Endothelial cell of umbilical vein (primary cell): ENCODE results near the gene OR13C3. TPM values are rescaled to one million over a fixed set of nuclear protein-coding genes. Genes with fewer than 3 reads are reported as not detected.

ENCODE experiments used
- BruUV-seq: library from RNA; stranded (reverse); fragments of 400-500 nt; replicated peaks from 2 replicates; lab custom pipeline; 2021; lab: Mats Ljungman, UMichigan
- CTCF ChIA-PET: fragments of 300-600, 350-600 bp; sonication (Branson Sonifier 250); formaldehyde crosslinking; loops from one replicate; lab custom pipeline; 2021; ENCODE audit warnings: antibody characterized with exemption, inconsistent platforms; lab: Charles Lee
- POLR2A ChIA-PET: fragments of 300-600, 350-600 bp; sonication (Branson Sonifier 250); formaldehyde crosslinking; loops from one replicate; lab custom pipeline; 2021; ENCODE audit warnings: antibody characterized with exemption, inconsistent platforms; lab: Charles Lee
- DNase-seq: peaks from one replicate; pipeline ENCODE4 v3.0.0-alpha.2; 2011; ENCODE audit warnings: low read depth, low spot score
- FAIRE-seq: peaks from 2 replicates; lab custom pipeline; 2011; peaks lifted over from hg19 to GRCh38; lab: Jason Lieb, UNC
- H2AFZ ChIP-seq: 2 replicates; pipeline ENCODE4 v1.6.0; 2012; ENCODE audit warnings: low read depth, low read length, control low read depth, inconsistent platforms
- H3K27ac ChIP-seq: 2 replicates; pipeline ENCODE4 v1.5.1; 2011; ENCODE audit warnings: low read depth, mild to moderate bottlenecking, control low read depth, low read length, moderate library complexity; ENCODE audit not compliant: insufficient read depth
- H3K27me3 ChIP-seq, 2 experiments: 2 replicates each; pipeline versions ENCODE4 v1.6.0 to v1.6.1; 2011; ENCODE audit warnings: low read length in 2 of 2, mixed read lengths in 1 of 2; ENCODE audit not compliant: control insufficient read depth in 2 of 2, insufficient read depth in 2 of 2
- H3K36me3 ChIP-seq, 2 experiments: 2 replicates in 1 of 2; 3 replicates in 1 of 2; pipeline ENCODE4 v1.5.1; 2011; ENCODE audit warnings: low read length in 2 of 2, mild to moderate bottlenecking in 1 of 2, moderate library complexity in 1 of 2; ENCODE audit not compliant: control insufficient read depth in 2 of 2, insufficient read depth in 2 of 2; ENCODE audit errors: extremely low read depth in 1 of 2
- H3K4me1 ChIP-seq: 3 replicates; pipeline ENCODE4 v1.5.1; 2011; ENCODE audit warnings: mild to moderate bottlenecking, low read length; ENCODE audit not compliant: control insufficient read depth, insufficient read depth; ENCODE audit errors: extremely low read depth
- H3K4me2 ChIP-seq: 2 replicates; pipeline ENCODE4 v1.6.1; 2011; ENCODE audit warnings: low read length, control low read depth, mixed read lengths; ENCODE audit not compliant: insufficient read depth
- H3K4me3 ChIP-seq, 3 experiments: fragments of 200-600 bp in 1 of 3; sonication (generic), shearing (Covaris generic) in 1 of 3; replicated peaks in 1 of 3; 2 replicates each; pipeline ENCODE4 v1.5.1; 2011 to 2016; ENCODE audit warnings: control low read depth in 3 of 3, low read length in 3 of 3, mild to moderate bottlenecking in 2 of 3, inconsistent platforms in 1 of 3, low read depth in 1 of 3, moderate library complexity in 1 of 3; ENCODE audit not compliant: insufficient read depth in 1 of 3
- H3K79me2 ChIP-seq: 2 replicates; pipeline ENCODE4 v1.6.0; 2012; ENCODE audit warnings: low read length, inconsistent platforms; ENCODE audit not compliant: control insufficient read depth, insufficient read depth
- H3K9ac ChIP-seq: replicated peaks from 2 replicates; pipeline ENCODE3; 2011; ENCODE audit warnings: low read length, control low read depth; ENCODE audit not compliant: insufficient read depth; ENCODE audit errors: extremely low read depth
- H3K9me1 ChIP-seq: replicated peaks from 3 replicates; pipeline ENCODE4 v1.6.0; 2011; ENCODE audit warnings: mild to moderate bottlenecking, low read length; ENCODE audit not compliant: control insufficient read depth, insufficient read depth; ENCODE audit errors: extremely low read depth
- H3K9me3 ChIP-seq: replicated peaks from 2 replicates; pipeline ENCODE4 v1.5.1; 2012; ENCODE audit warnings: low read length, inconsistent platforms; ENCODE audit not compliant: control insufficient read depth, insufficient read depth
- H4K20me1 ChIP-seq: replicated peaks from 2 replicates; pipeline ENCODE3; 2011; ENCODE audit warnings: mild to moderate bottlenecking, low read length; ENCODE audit not compliant: control insufficient read depth, insufficient read depth; ENCODE audit errors: extremely low read depth
- FOS ChIP-seq: IDR thresholded peaks from 2 replicates; pipeline ENCODE4 v1.6.1; 2011; ENCODE audit warnings: mild to moderate bottlenecking, low read length, moderate library complexity, borderline replicate concordance; ENCODE audit not compliant: insufficient read depth
- GATA2 ChIP-seq: IDR thresholded peaks from 2 replicates; pipeline ENCODE4 v1.7.0; 2011; ENCODE audit warnings: low read depth, mild to moderate bottlenecking, moderate library complexity, mixed read lengths, low read length; ENCODE audit not compliant: insufficient read length, insufficient read depth
- JUN ChIP-seq: IDR thresholded peaks from 2 replicates; pipeline ENCODE4 v1.6.1; 2011; ENCODE audit warnings: borderline replicate concordance, low read depth; ENCODE audit not compliant: insufficient read length, insufficient read depth
- POLR2AphosphoS5 ChIP-seq: IDR thresholded peaks from 2 replicates; pipeline ENCODE4 v1.6.1; 2012; ENCODE audit warnings: low read depth, mild to moderate bottlenecking, control low read depth, low read length, moderate library complexity; ENCODE audit not compliant: insufficient read depth
- dilution Hi-C: fragments of 300-500 bp; cut with MboI; formaldehyde crosslinking; loops from one replicate; pipeline ENCODE4 v1.15.0; 2019; ENCODE audit warnings: low sequenced_read_pairs; ENCODE audit not compliant: extremely low pct_ligation_motif_present
- intact Hi-C: fragments of 100-400 bp; cut with micrococcal nuclease; formaldehyde crosslinking; loops from one replicate; pipeline ENCODE4 v1.10.0; 2022
- polyA plus RNA-seq, 4 experiments: library from polyadenylated mRNA; depleted of rRNA in 3 of 4; stranded (reverse) in 3 of 4; unstranded in 1 of 4; fragments of >200 nt; gene quantifications; 2 replicates each; pipeline versions ENCODE4 v1.2.1 to v1.2.3, GENCODE V29; 2011 to 2012; ENCODE audit warnings: missing spikeins in 1 of 4
- total RNA-seq: library from RNA; stranded (reverse); gene quantifications from 2 replicates; pipeline ENCODE4 v1.2.3, GENCODE V29; 2021
- TF ChIP-seq, protein P1 (sequence below), 2 donors: IDR thresholded peaks; 1 replicate in 1 of 2; 2 replicates in 1 of 2; pipeline ENCODE4 v1.5.1; 2011; ENCODE audit warnings: low read length in 2 of 2, mild to moderate bottlenecking in 2 of 2, moderate library complexity in 2 of 2, control low read depth in 1 of 2, inconsistent platforms in 1 of 2, low read depth in 1 of 2; ENCODE audit not compliant: insufficient read depth in 1 of 2; ENCODE audit errors: extremely low read depth in 1 of 2
- TF ChIP-seq, protein P2 (sequence below): IDR thresholded peaks from 2 replicates; pipeline ENCODE4 v1.6.1; 2011; ENCODE audit not compliant: insufficient read depth, insufficient read length

Gene OR13C3
- total and polyA plus RNA-seq, 2 donors (not counting 3 experiments of a cell fraction or from before 2014, with no cell fraction given) = not detected

GRCh38 chr9:104555521-104555920, 18.9 kb upstream of the OR13C3 start:
- dilution Hi-C loops = no loop called here
- FAIRE-seq = no peak

DNA sequence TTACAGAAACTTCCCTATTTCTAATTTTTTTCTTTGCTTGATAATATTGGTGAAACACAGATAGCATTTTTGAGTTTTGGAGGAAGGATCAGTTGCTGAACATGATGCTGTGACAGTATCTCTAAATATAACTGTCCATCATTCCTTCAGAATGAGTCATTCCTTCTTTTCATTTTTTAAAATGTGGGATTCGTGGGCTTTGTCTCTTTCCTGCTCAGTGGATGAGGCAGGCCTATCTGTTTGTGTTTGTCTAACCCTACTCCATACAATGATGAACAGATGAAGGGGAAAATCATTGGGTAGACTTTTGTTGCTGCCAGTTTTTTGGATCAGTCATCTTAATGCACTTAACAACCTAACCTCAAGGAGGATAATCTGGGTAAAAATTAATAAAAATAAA, 16.6 kb upstream of the OR13C3 start:
- FAIRE-seq = no peak
- no peak overlapping the region for H2AFZ ChIP-seq
- dilution Hi-C loops (no loop called here), intact Hi-C loops (no loop called here)
- no peaks in the 10 kb centered on the region for H3K9me1 ChIP-seq
- H3K4me3 ChIP-seq = no peak overlapping the region
- TF ChIP-seq, protein P1, sequence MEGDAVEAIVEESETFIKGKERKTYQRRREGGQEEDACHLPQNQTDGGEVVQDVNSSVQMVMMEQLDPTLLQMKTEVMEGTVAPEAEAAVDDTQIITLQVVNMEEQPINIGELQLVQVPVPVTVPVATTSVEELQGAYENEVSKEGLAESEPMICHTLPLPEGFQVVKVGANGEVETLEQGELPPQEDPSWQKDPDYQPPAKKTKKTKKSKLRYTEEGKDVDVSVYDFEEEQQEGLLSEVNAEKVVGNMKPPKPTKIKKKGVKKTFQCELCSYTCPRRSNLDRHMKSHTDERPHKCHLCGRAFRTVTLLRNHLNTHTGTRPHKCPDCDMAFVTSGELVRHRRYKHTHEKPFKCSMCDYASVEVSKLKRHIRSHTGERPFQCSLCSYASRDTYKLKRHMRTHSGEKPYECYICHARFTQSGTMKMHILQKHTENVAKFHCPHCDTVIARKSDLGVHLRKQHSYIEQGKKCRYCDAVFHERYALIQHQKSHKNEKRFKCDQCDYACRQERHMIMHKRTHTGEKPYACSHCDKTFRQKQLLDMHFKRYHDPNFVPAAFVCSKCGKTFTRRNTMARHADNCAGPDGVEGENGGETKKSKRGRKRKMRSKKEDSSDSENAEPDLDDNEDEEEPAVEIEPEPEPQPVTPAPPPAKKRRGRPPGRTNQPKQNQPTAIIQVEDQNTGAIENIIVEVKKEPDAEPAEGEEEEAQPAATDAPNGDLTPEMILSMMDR (IDR thresholded peaks at IDR 0.05; ENCODE audit: extremely low read depth in 1 of 2, insufficient read depth in 1 of 2, low read depth in 1 of 2, low read length in 2 of 2) = no peak
- TF ChIP-seq, protein P2, sequence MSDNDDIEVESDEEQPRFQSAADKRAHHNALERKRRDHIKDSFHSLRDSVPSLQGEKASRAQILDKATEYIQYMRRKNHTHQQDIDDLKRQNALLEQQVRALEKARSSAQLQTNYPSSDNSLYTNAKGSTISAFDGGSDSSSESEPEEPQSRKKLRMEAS = no peak
- no peak for TF ChIP-seq GATA2
- TF ChIP-seq JUN = no peak
- no peak overlapping the region for H3K4me2 ChIP-seq
- no peak for DNase-seq
- no peaks in the 10 kb centered on the region for H4K20me1 ChIP-seq
- H3K4me1 ChIP-seq = no peaks in the 10 kb centered on the region
- no peak overlapping the region for H3K27ac ChIP-seq
- H3K9me3 ChIP-seq = no peaks in the 10 kb centered on the region
- ChIA-PET CTCF (no interaction called here), POLR2A (no interaction called here)
- H3K9ac ChIP-seq = no peak overlapping the region
- no peaks in the 10 kb centered on the region for H3K27me3 ChIP-seq
- no TSS peak for BruUV-seq
- no peaks in the 10 kb centered on the region for H3K36me3 ChIP-seq
- no peaks in the 10 kb centered on the region for H3K79me2 ChIP-seq

More at GRCh38 chr9:104555521-104555920, 18.9 kb upstream of the OR13C3 start:
- intact Hi-C loops = no loop called here
- Histone ChIP-seq H3K79me2 (no peaks in the 10 kb centered on the region), H3K36me3 (no peaks in the 10 kb centered on the region), H3K4me2 (no peak overlapping the region), H2AFZ (no peak overlapping the region), H3K27me3 (no peaks in the 10 kb centered on the region), H3K9ac (no peak overlapping the region), H3K9me1 (no peaks in the 10 kb centered on the region), H3K4me1 (no peaks in the 10 kb centered on the region), H3K4me3 (no peak overlapping the region), H3K9me3 (no peaks in the 10 kb centered on the region), H4K20me1 (no peaks in the 10 kb centered on the region), H3K27ac (no peak overlapping the region)
- ChIA-PET CTCF (no interaction called here), POLR2A (no interaction called here)
- TF ChIP-seq POLR2AphosphoS5 = no peak
- TF ChIP-seq FOS = no peak
- TF ChIP-seq, protein P1 (IDR thresholded peaks at IDR 0.05; ENCODE audit: extremely low read depth in 1 of 2, insufficient read depth in 1 of 2, low read depth in 1 of 2, low read length in 2 of 2) = no peak
- no peak for DNase-seq
- no TSS peak for BruUV-seq
